Measurements from ENCODE around the gene AHCYL2.
"Not testable (repeated sequence)": the region's sequence is repeated elsewhere in the genome, so short reads cannot be mapped to it uniquely, and the experiment has no call there.

DNA sequence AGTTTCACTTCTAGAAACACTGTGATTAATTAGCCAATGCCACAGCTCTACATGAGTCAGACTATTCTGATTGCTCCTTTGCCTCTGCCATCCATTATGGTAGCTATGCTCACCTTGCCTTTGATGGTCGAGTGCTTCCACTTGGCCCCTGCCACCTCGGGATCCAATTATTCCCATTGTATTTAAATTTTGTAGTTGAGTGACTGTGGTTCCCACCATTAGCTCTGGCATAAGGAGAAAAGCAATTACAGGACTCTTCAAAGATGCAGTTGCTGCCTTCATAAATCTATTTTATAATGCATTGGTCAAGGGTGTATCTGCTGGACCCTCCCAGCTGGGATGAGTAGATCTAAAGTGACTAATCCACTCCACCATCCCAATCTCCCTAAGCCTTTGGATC is 223.8 kb downstream of the AHCYL2 start:
- TF ChIP-seq ZFX (IDR thresholded peaks at IDR 0.05); POLR2A (IDR thresholded peaks at IDR 0.05; ENCODE audit: borderline replicate concordance, extremely low read depth, insufficient read depth, insufficient read length); ZNF274 (IDR thresholded peaks at IDR 0.05; ENCODE audit: low read depth, low read length); EZH2phosphoT487 (IDR thresholded peaks at IDR 0.05; ENCODE audit: borderline replicate concordance): not testable (repeated sequence)
- TF ChIP-seq, protein P1, sequence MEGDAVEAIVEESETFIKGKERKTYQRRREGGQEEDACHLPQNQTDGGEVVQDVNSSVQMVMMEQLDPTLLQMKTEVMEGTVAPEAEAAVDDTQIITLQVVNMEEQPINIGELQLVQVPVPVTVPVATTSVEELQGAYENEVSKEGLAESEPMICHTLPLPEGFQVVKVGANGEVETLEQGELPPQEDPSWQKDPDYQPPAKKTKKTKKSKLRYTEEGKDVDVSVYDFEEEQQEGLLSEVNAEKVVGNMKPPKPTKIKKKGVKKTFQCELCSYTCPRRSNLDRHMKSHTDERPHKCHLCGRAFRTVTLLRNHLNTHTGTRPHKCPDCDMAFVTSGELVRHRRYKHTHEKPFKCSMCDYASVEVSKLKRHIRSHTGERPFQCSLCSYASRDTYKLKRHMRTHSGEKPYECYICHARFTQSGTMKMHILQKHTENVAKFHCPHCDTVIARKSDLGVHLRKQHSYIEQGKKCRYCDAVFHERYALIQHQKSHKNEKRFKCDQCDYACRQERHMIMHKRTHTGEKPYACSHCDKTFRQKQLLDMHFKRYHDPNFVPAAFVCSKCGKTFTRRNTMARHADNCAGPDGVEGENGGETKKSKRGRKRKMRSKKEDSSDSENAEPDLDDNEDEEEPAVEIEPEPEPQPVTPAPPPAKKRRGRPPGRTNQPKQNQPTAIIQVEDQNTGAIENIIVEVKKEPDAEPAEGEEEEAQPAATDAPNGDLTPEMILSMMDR (IDR thresholded peaks at IDR 0.05 in 2 of 3, conservative IDR thresholded peaks at IDR 0.05 in 1 of 3; ENCODE audit: borderline replicate concordance in 1 of 3, insufficient read depth in 1 of 3, low read depth in 2 of 3, low read length in 2 of 3): not testable (repeated sequence)

All from HCT116 (cell line).